HepG2 (cell line): ENCODE measurements around the gene FAM53B. TPM values are rescaled to one million over a fixed set of nuclear protein-coding genes. Genes with fewer than 3 reads are reported as not detected.

Experiments
- ATAC-seq: fragments of 200-7000 bp; cut with Tn5 transposase; 3 replicates; pipeline ENCODE4 v1.9.1; 2020; ENCODE audit warnings: mild to moderate bottlenecking, moderate library complexity
- BruUV-seq: library from RNA; stranded (reverse); fragments of 400-500 nt; replicated peaks from 2 replicates; lab custom pipeline; 2021; lab: Mats Ljungman, UMichigan
- CTCF ChIA-PET: fragments of 300-600 bp; formaldehyde crosslinking; extraction: SDS; loops from one replicate; lab custom pipeline; 2021; ENCODE audit warnings: low total read pairs, inconsistent platforms, low intra/inter-chr PET ratio; lab: Yijun Ruan, JAX
- POLR2A ChIA-PET: fragments of 350-600 bp; sonication (Branson Sonifier 250); formaldehyde crosslinking; loops from one replicate; lab custom pipeline; 2020; ENCODE audit warnings: antibody characterized with exemption, inconsistent platforms; lab: Yijun Ruan, JAX
- DNase-seq: peaks from one replicate; pipeline ENCODE4 v3.0.0-alpha.2; 2015; ENCODE audit warnings: low spot score
- FAIRE-seq: peaks from 3 replicates; lab custom pipeline; 2011; peaks lifted over from hg19 to GRCh38; lab: Jason Lieb, UNC
- H2AFZ ChIP-seq: one replicate; pipeline ENCODE4 v1.6.1; 2011; ENCODE audit warnings: low read length, inconsistent platforms
- H3K27ac ChIP-seq: fragments of 300-600 bp; 3 replicates; pipeline ENCODE4 v1.8.0; 2011; ENCODE audit warnings: mixed run types, mild to moderate bottlenecking, mixed read lengths, low read length, inconsistent platforms; ENCODE audit not compliant: insufficient read depth; ENCODE audit errors: extremely low read length
- H3K27me3 ChIP-seq, 2 experiments: fragments of 200-600 bp in 1 of 2; 2 replicates in 1 of 2; 3 replicates in 1 of 2; pipeline versions ENCODE4 v1.6.0 to v1.8.0; 2011; ENCODE audit warnings: low read length in 2 of 2, mild to moderate bottlenecking in 2 of 2, moderate library complexity in 2 of 2, inconsistent platforms in 1 of 2; ENCODE audit not compliant: insufficient read depth in 2 of 2, control insufficient read depth in 1 of 2
- H3K36me3 ChIP-seq, 2 experiments: fragments of 200-600 bp in 1 of 2; replicated peaks in 1 of 2; 2 replicates in 1 of 2; 3 replicates in 1 of 2; pipeline versions ENCODE4 v1.5.1 to v1.8.0; 2011; ENCODE audit warnings: low read length in 2 of 2, inconsistent platforms in 1 of 2; ENCODE audit not compliant: insufficient read depth in 2 of 2, control insufficient read depth in 1 of 2
- H3K4me1 ChIP-seq: 2 replicates; pipeline ENCODE4 v1.5.1; 2012; ENCODE audit warnings: low read length, inconsistent platforms; ENCODE audit not compliant: insufficient read depth
- H3K4me2 ChIP-seq: 2 replicates; pipeline ENCODE4 v1.6.0; 2011; ENCODE audit warnings: low read depth, low read length, inconsistent platforms
- H3K4me3 ChIP-seq, 3 experiments: fragments of 200-600 bp in 1 of 3; sonication (generic), shearing (Covaris generic) in 1 of 3; replicated peaks in 1 of 3; 2 replicates each; pipeline ENCODE4 v1.5.1; 2011 to 2016; ENCODE audit warnings: low read length in 3 of 3, inconsistent platforms in 2 of 3, low read depth in 2 of 3, mild to moderate bottlenecking in 2 of 3, control low read depth in 1 of 3, mixed read lengths in 1 of 3; ENCODE audit not compliant: insufficient read depth in 1 of 3
- H3K79me2 ChIP-seq: one replicate; pipeline ENCODE4 v1.6.1; 2011; ENCODE audit warnings: low read length, inconsistent platforms; ENCODE audit not compliant: insufficient read depth
- H3K9ac ChIP-seq: 2 replicates; pipeline ENCODE4 v1.6.0; 2011; ENCODE audit warnings: mild to moderate bottlenecking, low read depth, low read length, inconsistent platforms; ENCODE audit not compliant: insufficient read depth
- H3K9me3 ChIP-seq: 2 replicates; pipeline ENCODE4 v1.5.1; 2012; ENCODE audit warnings: mild to moderate bottlenecking, low read length
- H4K20me1 ChIP-seq: 2 replicates; pipeline ENCODE4 v1.6.0; 2011; ENCODE audit warnings: inconsistent platforms, mild to moderate bottlenecking, low read length, moderate library complexity; ENCODE audit not compliant: insufficient read depth
- ARID5B ChIP-seq: IDR thresholded peaks from 2 replicates; pipeline ENCODE4 v1.4.0; 2020; ENCODE audit warnings: mild to moderate bottlenecking, missing genetic modification reagents
- CBX2 ChIP-seq, 2 experiments: fragments of 200-600 bp in 1 of 2; sonication (generic); formaldehyde crosslinking in 1 of 2; IDR thresholded peaks; 2 replicates each; pipeline versions ENCODE4 v1.7.0 to v1.8.1; 2018 to 2022; ENCODE audit warnings: low read depth in 2 of 2, low read length in 1 of 2, mild to moderate bottlenecking in 1 of 2, missing genetic modification reagents in 1 of 2
- FOXA3 ChIP-seq: IDR thresholded peaks from 2 replicates; pipeline ENCODE4 v1.6.1; 2016; ENCODE audit warnings: missing genetic modification reagents, missing compliant biosample characterization
- KLF6 ChIP-seq: IDR thresholded peaks from 2 replicates; pipeline ENCODE4 v1.8.0; 2016; ENCODE audit warnings: missing biosample characterization, missing genetic modification reagents
- ZNF343 ChIP-seq: sonication (generic); formaldehyde crosslinking; IDR thresholded peaks from 2 replicates; pipeline ENCODE4 v1.4.0; 2020; ENCODE audit warnings: mild to moderate bottlenecking, missing genetic modification reagents
- ZSCAN25 ChIP-seq: sonication (generic); formaldehyde crosslinking; IDR thresholded peaks from 2 replicates; pipeline ENCODE4 v1.8.0; 2022; ENCODE audit warnings: mild to moderate bottlenecking, missing genetic modification reagents
- WGBS: methylation state at CpG from one replicate; pipeline ENCODE4 v1.1.6; 2017; ENCODE audit warnings: low lambda C conversion rate; 5-methylcytosine and 5-hydroxymethylcytosine counted together
- in situ Hi-C: cut with HindIII; loops from 2 replicates; pipeline ENCODE4 v1.10.0; 2017; ENCODE audit warnings: low pct_unique_long_range_greater_than_20kb; ENCODE audit not compliant: extremely low pct_ligation_motif_present
- intact Hi-C: fragments of 100-400 bp; cut with micrococcal nuclease; formaldehyde crosslinking; loops from one replicate; pipeline ENCODE4 v1.10.0; 2022; ENCODE audit not compliant: unreplicated experiment
- polyA plus RNA-seq, 8 experiments: library from polyadenylated mRNA; depleted of rRNA in 3 of 8; stranded (reverse) in 7 of 8; unstranded in 1 of 8; fragments of >200 nt; fragmentation: Illumina TruSeq in 4 of 8; extraction: Trizol in 4 of 8; gene quantifications; 2 replicates each; pipeline versions ENCODE4 v1.2.1 to v1.2.3, GENCODE V29; 2011 to 2016; ENCODE audit warnings: low read depth in 4 of 8, missing spikeins in 1 of 8, mixed read lengths in 1 of 8; ENCODE audit not compliant: insufficient read depth in 1 of 8
- total RNA-seq, 5 experiments: library from RNA; depleted of rRNA; stranded (reverse); fragments of >200 nt; fragmentation: Illumina TruSeq; extraction: Trizol; gene quantifications; 2 replicates each; pipeline ENCODE4 v1.2.3, GENCODE V29; 2016; ENCODE audit warnings: low read depth in 1 of 5
- TF ChIP-seq, protein P1 (sequence below): sonication (generic); formaldehyde crosslinking; IDR thresholded peaks from 2 replicates; pipeline ENCODE4 v1.4.0; 2020; ENCODE audit warnings: missing genetic modification reagents, mild to moderate bottlenecking, borderline replicate concordance
- TF ChIP-seq, protein P2 (sequence below), 2 experiments: sonication (generic) in 1 of 2; formaldehyde crosslinking in 1 of 2; IDR thresholded peaks; 2 replicates each; pipeline versions ENCODE4 v1.6.1 to v1.9.0; 2014 to 2022; ENCODE audit warnings: antibody characterized with exemption in 1 of 2, borderline replicate concordance in 1 of 2, inconsistent platforms in 1 of 2, low read depth in 1 of 2, missing genetic modification reagents in 1 of 2

The FAM53B gene
- total and polyA plus RNA-seq, 2 of the 13 experiments (the other 11 are each of a cell fraction or from before 2014, with no cell fraction given), result 6.4 to 19.3 TPM

- TF ChIP-seq ARID5B (CRISPR knock-in tag), result peak; percentile 91
- TF ChIP-seq KLF6 (CRISPR knock-in tag), result no peak
- no peak for TF ChIP-seq CBX2 (IDR thresholded peaks at IDR 0.05; ENCODE audit: low read depth, low read length)
- TF ChIP-seq CBX2 (CRISPR knock-in tag; IDR thresholded peaks at IDR 0.05; ENCODE audit: low read depth), result no peak
- TF ChIP-seq FOXA3 (CRISPR knock-in tag), result peak; percentile 76
- TF ChIP-seq ZSCAN25 (CRISPR knock-in tag), result peak; percentile 91
- TF ChIP-seq ZNF343, result no peak
Observed at GRCh38 chr10:124708246-124708779, 35.9 kb downstream of the FAM53B start (continued).

- no TSS peak for BruUV-seq
- Histone ChIP-seq H2AFZ (no peak overlapping the region), H3K27ac (no peak overlapping the region), H3K9me3 (no peaks in the 10 kb centered on the region), H3K4me3 (no peak overlapping the region), H3K4me1 (peaks cover 44% of the 10 kb centered on the region), H3K4me2 (no peak overlapping the region), H3K79me2 (peaks cover 14% of the 10 kb centered on the region), H3K9ac (no peak overlapping the region), H3K36me3 (peaks cover 7 to 38% of the 10 kb centered on the region in 2 experiments), H4K20me1 (0 out of 2 replicates have a peak, but pooled peaks cover 5% of the 10 kb centered on the region), H3K27me3 (no peaks in the 10 kb centered on the region)
- WGBS, result 89% methylated on average over 8 of the region's 8 CpGs
- intact Hi-C loops (no loop called here), in situ Hi-C loops (no loop called here)
- POLR2A ChIA-PET, result interaction anchor here (1.1 kb wide), 1 partner anchor 84 kb away, joined by 3 read pairs; the partner anchor contains the start of gene EEF1AKMT2
- FAIRE-seq, result no peak
- no peak for ATAC-seq
- no peak for DNase-seq
- CTCF ChIA-PET, result no interaction called here
- TF ChIP-seq, protein P1, sequence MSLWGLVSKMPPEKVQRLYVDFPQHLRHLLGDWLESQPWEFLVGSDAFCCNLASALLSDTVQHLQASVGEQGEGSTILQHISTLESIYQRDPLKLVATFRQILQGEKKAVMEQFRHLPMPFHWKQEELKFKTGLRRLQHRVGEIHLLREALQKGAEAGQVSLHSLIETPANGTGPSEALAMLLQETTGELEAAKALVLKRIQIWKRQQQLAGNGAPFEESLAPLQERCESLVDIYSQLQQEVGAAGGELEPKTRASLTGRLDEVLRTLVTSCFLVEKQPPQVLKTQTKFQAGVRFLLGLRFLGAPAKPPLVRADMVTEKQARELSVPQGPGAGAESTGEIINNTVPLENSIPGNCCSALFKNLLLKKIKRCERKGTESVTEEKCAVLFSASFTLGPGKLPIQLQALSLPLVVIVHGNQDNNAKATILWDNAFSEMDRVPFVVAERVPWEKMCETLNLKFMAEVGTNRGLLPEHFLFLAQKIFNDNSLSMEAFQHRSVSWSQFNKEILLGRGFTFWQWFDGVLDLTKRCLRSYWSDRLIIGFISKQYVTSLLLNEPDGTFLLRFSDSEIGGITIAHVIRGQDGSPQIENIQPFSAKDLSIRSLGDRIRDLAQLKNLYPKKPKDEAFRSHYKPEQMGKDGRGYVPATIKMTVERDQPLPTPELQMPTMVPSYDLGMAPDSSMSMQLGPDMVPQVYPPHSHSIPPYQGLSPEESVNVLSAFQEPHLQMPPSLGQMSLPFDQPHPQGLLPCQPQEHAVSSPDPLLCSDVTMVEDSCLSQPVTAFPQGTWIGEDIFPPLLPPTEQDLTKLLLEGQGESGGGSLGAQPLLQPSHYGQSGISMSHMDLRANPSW (CRISPR knock-in tag), result no peak
- TF ChIP-seq, protein P2, sequence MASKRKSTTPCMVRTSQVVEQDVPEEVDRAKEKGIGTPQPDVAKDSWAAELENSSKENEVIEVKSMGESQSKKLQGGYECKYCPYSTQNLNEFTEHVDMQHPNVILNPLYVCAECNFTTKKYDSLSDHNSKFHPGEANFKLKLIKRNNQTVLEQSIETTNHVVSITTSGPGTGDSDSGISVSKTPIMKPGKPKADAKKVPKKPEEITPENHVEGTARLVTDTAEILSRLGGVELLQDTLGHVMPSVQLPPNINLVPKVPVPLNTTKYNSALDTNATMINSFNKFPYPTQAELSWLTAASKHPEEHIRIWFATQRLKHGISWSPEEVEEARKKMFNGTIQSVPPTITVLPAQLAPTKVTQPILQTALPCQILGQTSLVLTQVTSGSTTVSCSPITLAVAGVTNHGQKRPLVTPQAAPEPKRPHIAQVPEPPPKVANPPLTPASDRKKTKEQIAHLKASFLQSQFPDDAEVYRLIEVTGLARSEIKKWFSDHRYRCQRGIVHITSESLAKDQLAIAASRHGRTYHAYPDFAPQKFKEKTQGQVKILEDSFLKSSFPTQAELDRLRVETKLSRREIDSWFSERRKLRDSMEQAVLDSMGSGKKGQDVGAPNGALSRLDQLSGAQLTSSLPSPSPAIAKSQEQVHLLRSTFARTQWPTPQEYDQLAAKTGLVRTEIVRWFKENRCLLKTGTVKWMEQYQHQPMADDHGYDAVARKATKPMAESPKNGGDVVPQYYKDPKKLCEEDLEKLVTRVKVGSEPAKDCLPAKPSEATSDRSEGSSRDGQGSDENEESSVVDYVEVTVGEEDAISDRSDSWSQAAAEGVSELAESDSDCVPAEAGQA (IDR thresholded peaks at IDR 0.05; ENCODE audit: low read depth), result no peak
- TF ChIP-seq, protein P2 (CRISPR knock-in tag; IDR thresholded peaks at IDR 0.05; ENCODE audit: borderline replicate concordance), result no peak
Observed at GRCh38 chr10:124707551-124707950, 36.6 kb downstream of the FAM53B start.
